Measurements from ENCODE around the gene LY6G6F. TPM values are rescaled to one million over a fixed set of nuclear protein-coding genes. Genes with fewer than 3 reads are reported as not detected.
A peak's percentile ranks its signal among the peaks of the same experiment; 100 is the strongest.

The LY6G6F gene
- polyA plus RNA-seq, 2 donors = not detected

DNA sequence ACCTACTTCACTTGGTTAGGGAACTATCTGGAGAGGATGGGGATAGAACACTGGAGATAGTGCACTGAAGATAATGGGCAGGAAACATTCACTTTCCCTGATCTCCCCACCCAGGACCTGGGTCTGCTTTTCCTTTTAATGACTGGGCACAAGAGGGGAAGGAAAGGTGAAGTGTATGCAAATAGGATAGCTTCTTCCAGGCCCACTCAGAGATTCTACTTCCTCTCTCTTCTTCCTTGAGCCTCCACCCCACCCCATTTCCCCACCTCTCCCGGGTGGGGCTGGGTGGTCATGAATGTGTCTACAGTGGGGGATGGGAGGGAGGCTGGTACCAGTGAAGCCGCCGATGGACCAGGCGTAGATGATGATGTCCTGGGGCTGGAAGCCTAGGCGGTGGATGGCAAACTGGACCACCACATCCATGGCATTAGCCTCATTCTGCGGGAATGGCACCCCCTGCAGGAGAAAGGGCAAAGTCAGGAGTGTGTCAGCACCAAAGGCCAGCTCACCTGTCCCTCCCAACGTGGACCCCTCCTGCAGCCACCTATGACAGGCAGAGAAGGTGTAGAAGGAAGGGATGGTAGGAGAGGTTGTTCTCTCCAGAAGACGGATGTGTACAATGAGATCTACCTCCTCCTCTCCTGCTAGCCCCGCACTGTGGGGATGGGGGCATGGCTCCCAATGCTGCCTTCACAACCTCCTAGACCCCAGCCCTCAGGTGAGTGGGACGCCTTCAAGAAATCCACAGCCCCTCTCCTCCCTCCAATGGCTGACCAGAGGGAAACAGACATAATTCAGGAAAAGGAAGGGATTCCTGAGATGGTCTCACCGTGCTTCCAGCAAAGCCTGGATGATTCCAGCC lies 17.2 kb upstream of the LY6G6F start:
- peaks cover 33 to 68% of the 10 kb centered on the region in 2 donors for H3K36me3 ChIP-seq (ENCODE audit: control insufficient read depth in 2 of 2, insufficient read depth in 2 of 2, low read length in 1 of 2)
- no peaks in the 10 kb centered on the region for H3K9me3 ChIP-seq (ENCODE audit: control insufficient read depth in 2 of 2, insufficient read depth in 1 of 2, low read depth in 1 of 2, low read length in 1 of 2)
- 79 to 84% methylated on average over 11 of the region's 11 CpGs for WGBS, 2 donors

DNA sequence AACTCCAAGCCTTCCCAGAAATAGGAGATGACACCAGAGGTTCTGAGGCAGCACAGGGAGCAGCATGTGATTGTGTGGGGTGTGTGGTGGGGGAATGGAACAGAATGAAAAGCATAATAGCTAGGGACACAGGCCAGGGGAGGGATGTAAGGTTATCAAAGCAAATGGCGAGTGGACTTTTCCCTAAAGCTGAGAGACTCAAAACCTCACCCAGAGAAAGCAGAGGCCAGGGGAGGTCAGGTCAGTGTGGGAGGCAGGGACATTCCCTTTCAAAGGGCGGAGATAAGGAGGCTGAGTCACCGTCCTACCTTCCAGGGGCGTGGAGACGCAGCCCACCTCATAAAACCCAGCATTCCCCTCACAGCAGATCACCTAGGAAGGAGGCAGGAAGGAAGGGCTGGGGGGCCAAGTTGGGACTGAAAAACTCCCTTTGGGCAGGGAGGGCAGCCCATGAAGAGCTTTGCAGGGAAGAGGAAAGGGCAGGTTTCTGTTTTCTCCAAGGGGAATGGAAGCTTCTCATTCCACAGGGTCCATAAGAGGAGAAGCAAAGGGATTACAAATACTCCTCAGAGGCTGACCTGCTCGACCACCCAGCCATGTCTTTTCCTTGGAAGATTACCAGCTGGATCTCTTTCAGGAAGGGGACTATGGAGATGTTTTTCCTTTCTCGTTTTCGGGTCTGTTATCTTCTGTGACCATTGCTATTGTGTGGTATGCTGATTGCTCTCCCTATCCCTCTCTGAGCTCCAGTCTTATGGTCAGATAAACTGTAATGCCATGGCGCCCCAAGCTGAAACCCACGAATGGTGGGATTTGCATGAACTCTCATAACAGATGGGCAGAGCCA lies 16.2 kb upstream of the LY6G6F start:
- 65 to 70% methylated on average over 10 of the region's 10 CpGs for WGBS, 2 donors
- H3K27me3 ChIP-seq (ENCODE audit: control insufficient read depth in 1 of 2, insufficient read depth in 2 of 2, low read length in 2 of 2) = no peaks in the 10 kb centered on the region
- no peaks in the 10 kb centered on the region for H3K9me3 ChIP-seq (ENCODE audit: control insufficient read depth in 2 of 2, insufficient read depth in 1 of 2, low read depth in 1 of 2, low read length in 1 of 2)
- H3K4me1 ChIP-seq (ENCODE audit: control insufficient read depth in 2 of 2, insufficient read depth in 2 of 2, low read length in 1 of 2) = no peaks in the 10 kb centered on the region
- no peak overlapping the region for H3K4me3 ChIP-seq (ENCODE audit: low read depth in 1 of 2, low read length in 2 of 2)
- peaks cover 30 to 73% of the 10 kb centered on the region in 2 donors for H3K36me3 ChIP-seq (ENCODE audit: control insufficient read depth in 2 of 2, insufficient read depth in 2 of 2, low read length in 1 of 2)
- H3K27ac ChIP-seq (ENCODE audit: low read depth in 2 of 2, low read length in 1 of 2) = no peak overlapping the region

More for the DNA sequence above, 17.2 kb upstream of the LY6G6F start:
- Histone ChIP-seq H3K4me1 (ENCODE audit: control insufficient read depth in 2 of 2, insufficient read depth in 2 of 2, low read length in 1 of 2) (no peaks in the 10 kb centered on the region), H3K27me3 (ENCODE audit: control insufficient read depth in 1 of 2, insufficient read depth in 2 of 2, low read length in 2 of 2) (no peaks in the 10 kb centered on the region), H3K27ac (ENCODE audit: low read depth in 2 of 2, low read length in 1 of 2) (no peak overlapping the region), H3K4me3 (ENCODE audit: low read depth in 1 of 2, low read length in 2 of 2) (no peak overlapping the region)

DNA sequence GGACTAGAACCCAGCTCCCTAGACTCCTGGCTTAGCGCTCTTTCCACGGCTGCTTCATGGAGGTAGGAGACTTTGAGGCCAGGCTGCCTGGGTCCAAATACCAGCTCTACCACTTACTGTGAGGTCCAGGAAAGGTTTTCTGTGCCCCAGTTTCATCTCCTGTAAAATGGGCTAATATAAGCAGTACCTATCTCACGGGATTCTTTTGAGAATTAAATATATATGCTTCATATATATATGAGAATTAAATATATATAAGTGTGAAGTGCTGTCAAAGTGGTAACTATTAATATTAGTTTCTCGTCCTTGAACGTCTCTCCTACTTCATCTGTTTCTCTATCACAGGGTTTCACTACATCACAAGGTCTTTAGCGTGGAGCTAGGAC lies 15.6 kb upstream of the LY6G6F start:
- H3K36me3 ChIP-seq (ENCODE audit: control insufficient read depth in 2 of 2, insufficient read depth in 2 of 2, low read length in 1 of 2) = peaks cover 30 to 74% of the 10 kb centered on the region in 2 donors

DNA sequence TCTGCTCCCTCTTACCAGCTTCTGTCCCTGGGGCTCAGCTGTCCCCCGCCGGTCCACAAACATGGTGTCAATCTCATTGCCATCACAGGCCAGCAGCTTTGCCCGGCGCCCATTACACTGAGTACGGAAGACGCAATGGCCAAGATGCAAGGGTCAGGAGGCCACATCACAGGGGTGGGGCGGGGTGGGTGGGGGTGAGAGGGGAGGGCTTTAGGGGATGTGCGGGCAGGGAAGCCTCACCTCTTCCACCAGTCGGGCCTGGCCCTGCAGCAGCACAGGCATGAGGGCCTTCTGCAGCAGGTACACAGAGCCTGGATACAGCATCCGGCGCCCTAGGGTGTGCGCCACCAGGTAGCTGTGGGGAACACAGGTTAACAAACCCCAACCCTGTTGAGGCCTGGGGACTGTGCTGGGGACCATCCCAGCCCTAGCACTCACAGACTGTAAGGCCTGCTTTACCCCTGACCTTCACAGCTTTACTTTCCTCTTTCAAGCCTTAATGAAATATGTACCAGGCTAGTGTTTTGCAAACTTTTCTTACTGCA lies 15.0 kb upstream of the LY6G6F start:
- Histone ChIP-seq H3K27me3 (ENCODE audit: control insufficient read depth in 1 of 2, insufficient read depth in 2 of 2, low read length in 2 of 2) (no peaks in the 10 kb centered on the region), H3K4me3 (ENCODE audit: low read depth in 1 of 2, low read length in 2 of 2) (no peak overlapping the region), H3K27ac (ENCODE audit: low read depth in 2 of 2, low read length in 1 of 2) (no peak overlapping the region), H3K9me3 (ENCODE audit: control insufficient read depth in 2 of 2, insufficient read depth in 1 of 2, low read depth in 1 of 2, low read length in 1 of 2) (no peaks in the 10 kb centered on the region), H3K4me1 (ENCODE audit: control insufficient read depth in 2 of 2, insufficient read depth in 2 of 2, low read length in 1 of 2) (no peaks in the 10 kb centered on the region), H3K36me3 (ENCODE audit: control insufficient read depth in 2 of 2, insufficient read depth in 2 of 2, low read length in 1 of 2) (peaks cover 31 to 69% of the 10 kb centered on the region in 2 donors)
- 94 to 95% methylated on average over 12 of the region's 12 CpGs for WGBS, 2 donors

More for the DNA sequence above, 15.6 kb upstream of the LY6G6F start:
- WGBS, 2 donors = 87 to 89% methylated on average over 6 of the region's 6 CpGs
- Histone ChIP-seq H3K27me3 (ENCODE audit: control insufficient read depth in 1 of 2, insufficient read depth in 2 of 2, low read length in 2 of 2) (no peaks in the 10 kb centered on the region), H3K27ac (ENCODE audit: low read depth in 2 of 2, low read length in 1 of 2) (no peak overlapping the region), H3K9me3 (ENCODE audit: control insufficient read depth in 2 of 2, insufficient read depth in 1 of 2, low read depth in 1 of 2, low read length in 1 of 2) (no peaks in the 10 kb centered on the region), H3K4me3 (ENCODE audit: low read depth in 1 of 2, low read length in 2 of 2) (no peak overlapping the region), H3K4me1 (ENCODE audit: control insufficient read depth in 2 of 2, insufficient read depth in 2 of 2, low read length in 1 of 2) (no peaks in the 10 kb centered on the region)

DNA sequence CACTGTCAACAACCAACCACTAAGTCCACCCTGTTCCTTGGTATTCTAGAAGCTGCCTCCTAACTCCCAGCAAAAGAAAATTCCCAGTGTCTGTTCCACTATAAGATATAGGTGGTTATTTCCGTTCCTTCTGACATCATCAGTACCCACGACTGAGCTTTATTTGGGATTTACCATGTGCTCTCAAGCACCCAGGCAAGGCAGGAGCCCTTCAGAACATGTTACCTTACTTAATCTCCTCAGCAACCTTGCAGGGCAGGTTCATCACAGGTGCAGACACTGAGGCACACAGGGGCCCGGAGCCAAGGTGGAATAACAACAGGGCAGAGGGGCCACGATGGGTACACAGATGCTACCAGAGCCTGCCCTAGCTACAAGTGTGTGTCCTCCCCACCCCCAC lies 14.3 kb upstream of the LY6G6F start:
- Histone ChIP-seq H3K36me3 (ENCODE audit: control insufficient read depth in 2 of 2, insufficient read depth in 2 of 2, low read length in 1 of 2) (peaks cover 27 to 67% of the 10 kb centered on the region in 2 donors), H3K27me3 (ENCODE audit: control insufficient read depth in 1 of 2, insufficient read depth in 2 of 2, low read length in 2 of 2) (no peaks in the 10 kb centered on the region), H3K4me1 (ENCODE audit: control insufficient read depth in 2 of 2, insufficient read depth in 2 of 2, low read length in 1 of 2) (no peaks in the 10 kb centered on the region), H3K9me3 (ENCODE audit: control insufficient read depth in 2 of 2, insufficient read depth in 1 of 2, low read depth in 1 of 2, low read length in 1 of 2) (no peaks in the 10 kb centered on the region), H3K27ac (ENCODE audit: low read depth in 2 of 2, low read length in 1 of 2) (no peak overlapping the region), H3K4me3 (ENCODE audit: low read depth in 1 of 2, low read length in 2 of 2) (no peak overlapping the region)
- 81 to 85% methylated on average over 4 of the region's 4 CpGs for WGBS, 2 donors

DNA sequence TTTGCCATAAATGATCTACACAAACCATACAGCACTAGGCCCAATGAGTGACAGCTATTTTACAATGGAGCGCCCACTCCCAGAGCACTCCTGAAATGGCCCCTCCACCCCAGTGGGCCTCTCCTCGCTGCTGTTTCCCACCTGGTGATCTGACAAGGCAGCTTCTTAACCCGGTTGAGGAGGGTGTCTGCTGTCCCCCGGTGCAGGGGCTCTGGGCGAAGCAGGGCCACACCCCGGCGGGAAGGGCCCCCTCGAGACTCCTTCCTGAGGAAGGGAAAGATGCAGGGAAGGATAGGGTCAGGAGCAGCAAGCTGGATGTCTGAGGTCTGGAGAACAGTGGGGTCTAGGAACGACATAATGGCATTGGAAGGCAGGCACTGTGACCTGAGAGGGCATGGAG lies 13.8 kb upstream of the LY6G6F start:
- Histone ChIP-seq H3K36me3 (ENCODE audit: control insufficient read depth in 2 of 2, insufficient read depth in 2 of 2, low read length in 1 of 2) (peaks cover 22 to 63% of the 10 kb centered on the region in 2 donors), H3K4me3 (ENCODE audit: low read depth in 1 of 2, low read length in 2 of 2) (no peak overlapping the region), H3K9me3 (ENCODE audit: control insufficient read depth in 2 of 2, insufficient read depth in 1 of 2, low read depth in 1 of 2, low read length in 1 of 2) (no peaks in the 10 kb centered on the region), H3K27ac (ENCODE audit: low read depth in 2 of 2, low read length in 1 of 2) (no peak overlapping the region), H3K4me1 (ENCODE audit: control insufficient read depth in 2 of 2, insufficient read depth in 2 of 2, low read length in 1 of 2) (no peaks in the 10 kb centered on the region), H3K27me3 (ENCODE audit: control insufficient read depth in 1 of 2, insufficient read depth in 2 of 2, low read length in 2 of 2) (no peaks in the 10 kb centered on the region)
- WGBS, 2 donors = 91% methylated on average over 9 of the region's 9 CpGs

DNA sequence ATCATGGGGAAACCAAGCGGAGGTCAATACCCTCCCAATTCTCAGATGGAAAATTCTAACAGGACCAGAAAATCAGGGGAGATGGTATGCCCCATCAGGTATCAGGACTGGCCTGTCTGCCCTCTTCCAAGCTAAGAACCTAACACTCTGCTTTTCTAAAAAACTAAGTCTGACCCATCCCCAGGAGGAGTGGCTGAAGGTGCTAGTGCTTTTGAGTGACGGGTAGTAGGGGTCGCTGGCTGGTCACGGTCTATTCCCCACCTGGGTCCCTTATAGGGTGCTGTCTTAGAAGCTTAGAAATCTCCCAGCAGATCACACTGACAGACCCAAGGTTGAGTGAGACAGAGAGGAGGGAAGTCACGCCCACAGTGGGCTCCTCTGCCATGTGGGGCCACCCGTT lies 13.1 kb upstream of the LY6G6F start:
- H3K36me3 ChIP-seq (ENCODE audit: control insufficient read depth in 2 of 2, insufficient read depth in 2 of 2, low read length in 1 of 2) = peaks cover 18 to 56% of the 10 kb centered on the region in 2 donors
- 86 to 90% methylated on average over 6 of the region's 6 CpGs for WGBS, 2 donors

DNA sequence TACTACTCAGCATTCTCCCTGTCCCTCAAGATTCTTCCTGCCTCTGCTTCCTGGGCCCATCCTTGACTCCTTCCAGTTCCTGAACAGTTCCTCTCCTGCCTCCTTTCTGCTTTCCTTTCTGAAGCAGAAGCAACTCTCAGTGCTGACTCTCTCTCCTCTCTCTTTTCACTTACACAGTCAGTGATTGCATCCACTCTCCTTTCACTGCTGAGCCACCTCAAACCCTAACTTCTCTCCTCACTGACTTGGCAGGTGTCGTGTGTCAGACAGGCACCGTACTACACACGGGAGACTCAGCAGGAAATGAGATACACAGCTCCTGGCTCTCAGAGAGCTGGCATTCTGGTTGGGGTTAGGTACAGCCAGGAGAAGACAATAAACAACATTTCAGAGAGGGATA lies 9.1 kb upstream of the LY6G6F start:
- Histone ChIP-seq H3K4me1 (ENCODE audit: control insufficient read depth in 2 of 2, insufficient read depth in 2 of 2, low read length in 1 of 2) (peaks cover 6 to 7% of the 10 kb centered on the region in 2 donors), H3K4me3 (ENCODE audit: low read depth in 1 of 2, low read length in 2 of 2) (no peak overlapping the region), H3K9me3 (ENCODE audit: control insufficient read depth in 2 of 2, insufficient read depth in 1 of 2, low read depth in 1 of 2, low read length in 1 of 2) (no peaks in the 10 kb centered on the region), H3K27ac (ENCODE audit: low read depth in 2 of 2, low read length in 1 of 2) (peak overlapping the region in 1 of 2 donors; percentile 40), H3K27me3 (ENCODE audit: control insufficient read depth in 1 of 2, insufficient read depth in 2 of 2, low read length in 2 of 2) (no peaks in the 10 kb centered on the region), H3K36me3 (ENCODE audit: control insufficient read depth in 2 of 2, insufficient read depth in 2 of 2, low read length in 1 of 2) (peaks cover 6 to 34% of the 10 kb centered on the region in 2 donors)
- WGBS, 2 donors = 31 to 44% methylated on average over 3 of the region's 3 CpGs

More for the DNA sequence above, 13.1 kb upstream of the LY6G6F start:
- H3K9me3 ChIP-seq (ENCODE audit: control insufficient read depth in 2 of 2, insufficient read depth in 1 of 2, low read depth in 1 of 2, low read length in 1 of 2) = no peaks in the 10 kb centered on the region
- H3K27ac ChIP-seq (ENCODE audit: low read depth in 2 of 2, low read length in 1 of 2) = no peak overlapping the region
- no peak overlapping the region for H3K4me3 ChIP-seq (ENCODE audit: low read depth in 1 of 2, low read length in 2 of 2)
- no peaks in the 10 kb centered on the region for H3K4me1 ChIP-seq (ENCODE audit: control insufficient read depth in 2 of 2, insufficient read depth in 2 of 2, low read length in 1 of 2)
- no peaks in the 10 kb centered on the region for H3K27me3 ChIP-seq (ENCODE audit: control insufficient read depth in 1 of 2, insufficient read depth in 2 of 2, low read length in 2 of 2)

DNA sequence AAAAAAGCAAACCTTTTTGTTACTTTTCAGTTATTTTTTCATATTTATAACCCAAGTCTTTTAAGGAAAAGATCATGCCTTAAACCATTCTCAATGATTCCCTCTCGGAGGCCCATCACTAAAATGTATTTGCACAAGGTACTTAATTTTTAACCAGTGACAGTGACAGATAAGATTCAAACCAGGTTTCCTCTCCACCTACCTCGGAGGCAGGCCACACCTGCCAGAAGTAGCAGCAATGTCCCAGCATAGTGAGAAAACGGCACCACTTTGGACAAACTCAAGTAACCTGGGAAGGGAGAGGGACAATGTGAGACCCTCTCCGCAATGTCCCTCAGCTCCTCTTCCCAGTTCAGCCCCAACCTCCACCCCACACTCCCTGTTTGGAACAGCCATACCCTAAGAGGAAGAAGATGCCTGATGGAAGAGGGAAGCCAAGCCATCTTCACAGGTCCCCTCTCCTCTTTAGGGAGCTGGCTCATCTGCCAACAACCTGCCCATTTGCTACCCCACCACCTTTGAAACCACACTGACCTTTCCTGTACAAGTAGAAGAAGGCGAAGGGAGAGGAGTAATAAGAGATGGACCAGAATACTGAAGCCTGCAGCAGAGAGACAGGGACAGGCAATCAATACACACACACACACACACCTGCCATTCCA lies 5.8 kb upstream of the LY6G6F start:
- no peaks in the 10 kb centered on the region for H3K27me3 ChIP-seq (ENCODE audit: control insufficient read depth in 1 of 2, insufficient read depth in 2 of 2, low read length in 2 of 2)
- peaks cover 3 to 13% of the 10 kb centered on the region in 2 donors for H3K36me3 ChIP-seq (ENCODE audit: control insufficient read depth in 2 of 2, insufficient read depth in 2 of 2, low read length in 1 of 2)
- H3K4me3 ChIP-seq (ENCODE audit: low read depth in 1 of 2, low read length in 2 of 2) = no peak overlapping the region
- H3K4me1 ChIP-seq (ENCODE audit: control insufficient read depth in 2 of 2, insufficient read depth in 2 of 2, low read length in 1 of 2) = peaks cover 6 to 7% of the 10 kb centered on the region in 2 donors
- H3K9me3 ChIP-seq (ENCODE audit: control insufficient read depth in 2 of 2, insufficient read depth in 1 of 2, low read depth in 1 of 2, low read length in 1 of 2) = no peaks in the 10 kb centered on the region
- H3K27ac ChIP-seq (ENCODE audit: low read depth in 2 of 2, low read length in 1 of 2) = no peak overlapping the region
- whole genome bisulfite sequencing, 2 donors = 81 to 85% methylated on average over 5 of the region's 5 CpGs

Measured in esophagus (tissue), 2 donors.